Hematopoietic multipotent progenitor cell treated with erythropoietin and hydrocortisone succinate and interleukin-3 and kit ligand, for 4 days (in vitro differentiated cells): ENCODE results near the gene GAS6.
A peak's percentile ranks its signal among the peaks of the same experiment; 100 is the strongest.
"Not testable (repeated sequence)": the region's sequence is repeated elsewhere in the genome, so short reads cannot be mapped to it uniquely, and the experiment has no call there.

Source experiments
- DNase-seq: peaks from one replicate; pipeline ENCODE4 v3.0.0-alpha.2; 2015

Gene GAS6

GRCh38 chr13:113803409-113804016 lies 60.4 kb downstream of the GAS6 start:
- no peak for DNase-seq

- DNase-seq = no peak
Measured at GRCh38 chr13:113802761-113803160, 61.1 kb downstream of the GAS6 start.

GRCh38 chr13:113802090-113802531 lies 61.8 kb downstream of the GAS6 start:
- DNase-seq = peak; percentile 52

- no peak for DNase-seq
Measured at GRCh38 chr13:113801289-113801961, 62.5 kb downstream of the GAS6 start.

GRCh38 chr13:113800576-113800926 lies 63.3 kb downstream of the GAS6 start:
- no peak for DNase-seq

GRCh38 chr13:113798200-113798811 lies 65.6 kb downstream of the GAS6 start:
- no peak for DNase-seq

- DNase-seq = no peak
Measured at GRCh38 chr13:113796964-113797676, 66.8 kb downstream of the GAS6 start.

GRCh38 chr13:113796211-113796963 lies 67.5 kb downstream of the GAS6 start:
- DNase-seq = no peak

- DNase-seq = not testable (repeated sequence)
Measured at GRCh38 chr13:113795362-113795761, 68.5 kb downstream of the GAS6 start.

GRCh38 chr13:113794764-113795173 lies 69.1 kb downstream of the GAS6 start:
- no peak for DNase-seq

- no peak for DNase-seq
Measured at GRCh38 chr13:113794086-113794485, 69.8 kb downstream of the GAS6 start.

GRCh38 chr13:113793718-113794085 lies 70.2 kb downstream of the GAS6 start:
- DNase-seq = no peak

- no peak for DNase-seq
Measured at GRCh38 chr13:113792886-113793717, 70.8 kb downstream of the GAS6 start.

- no peak for DNase-seq
Measured at GRCh38 chr13:113792236-113792770, 71.6 kb downstream of the GAS6 start.

GRCh38 chr13:113791761-113792160 lies 72.1 kb downstream of the GAS6 start:
- no peak for DNase-seq

GRCh38 chr13:113791226-113791625 lies 72.7 kb downstream of the GAS6 start:
- no peak for DNase-seq

- not testable (repeated sequence) for DNase-seq
Measured at GRCh38 chr13:113789931-113790330, 73.9 kb downstream of the GAS6 start.

GRCh38 chr13:113789167-113789566 lies 74.7 kb downstream of the GAS6 start:
- DNase-seq = no peak

- no peak for DNase-seq
Measured at GRCh38 chr13:113788413-113789135, 75.3 kb downstream of the GAS6 start.

- no peak for DNase-seq
Measured at GRCh38 chr13:113787694-113788093, 76.2 kb downstream of the GAS6 start.

- no peak for DNase-seq
Measured at GRCh38 chr13:113786262-113786841, 77.5 kb downstream of the GAS6 start.
